OCI-LY7 (cell line): ENCODE measurements around the gene RBM42.

ENCODE experiments used
- CTCF ChIP-seq: fragments of 200-600 bp; sonication (generic); conservative IDR thresholded peaks from 2 replicates; pipeline ENCODE4 v1.5.1; 2014; ENCODE audit warnings: mild to moderate bottlenecking, antibody characterized with exemption, low read length, moderate library complexity, mixed read lengths
- EZH2phosphoT487 ChIP-seq: fragments of 200-600 bp; sonication (generic); IDR thresholded peaks from 2 replicates; pipeline ENCODE4 v1.6.1; 2018; ENCODE audit warnings: low read depth, borderline replicate concordance, mild to moderate bottlenecking, mixed run types, antibody characterized with exemption, low read length, moderate library complexity, mixed read lengths

DNA sequence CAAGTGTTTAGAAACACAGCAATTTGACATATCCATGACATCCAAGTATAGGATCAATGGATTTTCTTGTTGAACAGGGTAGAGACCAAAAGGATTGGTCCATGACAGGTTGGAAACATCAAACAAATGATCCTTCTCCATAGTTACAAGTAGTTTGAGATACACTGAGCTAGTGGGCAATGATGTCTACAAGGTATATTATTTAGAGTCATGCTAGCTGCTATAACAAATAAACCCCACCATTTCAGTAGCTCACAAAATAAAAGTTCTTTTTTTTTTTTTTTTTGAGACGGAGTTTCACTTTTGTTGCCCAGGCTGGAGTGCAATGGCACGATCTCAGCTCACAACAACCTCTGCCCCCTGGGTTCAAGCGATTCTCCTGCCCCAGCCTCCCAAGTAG is 21.2 kb upstream of the RBM42 start:
- TF ChIP-seq CTCF (no peak), EZH2phosphoT487 (no peak)
